HFF-Myc (cell line): ENCODE measurements around the gene DMD.

Source experiments
- DNase-seq: peaks from one replicate; pipeline ENCODE4 v3.0.0-alpha.2; 2011; ENCODE audit warnings: low read depth; ENCODE audit errors: extremely low read depth
- H3K4me3 ChIP-seq: replicated peaks from 2 replicates; pipeline ENCODE4 v1.5.1; 2011; ENCODE audit warnings: low read depth, mild to moderate bottlenecking, control low read depth, low read length
- TF ChIP-seq, protein P1 (sequence below): IDR thresholded peaks from 2 replicates; pipeline ENCODE4 v1.5.1; 2012; ENCODE audit warnings: mild to moderate bottlenecking, low read depth, low read length, control low read depth; ENCODE audit errors: missing control alignments

The DMD gene

DNA sequence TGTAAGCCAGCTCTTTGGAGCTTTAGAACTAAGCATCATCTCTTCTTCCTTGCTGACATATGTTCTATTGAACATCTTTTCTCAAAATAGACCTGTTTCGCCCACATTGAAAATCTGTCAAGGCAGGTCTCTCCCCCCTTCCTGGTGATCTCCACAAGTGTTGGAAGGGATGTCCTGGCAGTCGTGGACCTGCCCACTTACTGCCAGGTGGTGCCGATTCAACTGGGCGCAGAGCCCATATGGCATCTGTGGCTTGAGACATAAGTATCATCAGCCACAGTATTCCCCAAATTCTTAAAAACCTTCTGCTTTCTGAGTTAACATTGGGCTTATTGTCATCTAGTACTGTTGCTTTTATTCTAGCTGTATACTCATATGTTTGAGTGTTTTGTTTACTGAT, 1170.2 kb downstream of the DMD start:
- no peak for DNase-seq
- H3K4me3 ChIP-seq = no peak overlapping the region
- TF ChIP-seq, protein P1, sequence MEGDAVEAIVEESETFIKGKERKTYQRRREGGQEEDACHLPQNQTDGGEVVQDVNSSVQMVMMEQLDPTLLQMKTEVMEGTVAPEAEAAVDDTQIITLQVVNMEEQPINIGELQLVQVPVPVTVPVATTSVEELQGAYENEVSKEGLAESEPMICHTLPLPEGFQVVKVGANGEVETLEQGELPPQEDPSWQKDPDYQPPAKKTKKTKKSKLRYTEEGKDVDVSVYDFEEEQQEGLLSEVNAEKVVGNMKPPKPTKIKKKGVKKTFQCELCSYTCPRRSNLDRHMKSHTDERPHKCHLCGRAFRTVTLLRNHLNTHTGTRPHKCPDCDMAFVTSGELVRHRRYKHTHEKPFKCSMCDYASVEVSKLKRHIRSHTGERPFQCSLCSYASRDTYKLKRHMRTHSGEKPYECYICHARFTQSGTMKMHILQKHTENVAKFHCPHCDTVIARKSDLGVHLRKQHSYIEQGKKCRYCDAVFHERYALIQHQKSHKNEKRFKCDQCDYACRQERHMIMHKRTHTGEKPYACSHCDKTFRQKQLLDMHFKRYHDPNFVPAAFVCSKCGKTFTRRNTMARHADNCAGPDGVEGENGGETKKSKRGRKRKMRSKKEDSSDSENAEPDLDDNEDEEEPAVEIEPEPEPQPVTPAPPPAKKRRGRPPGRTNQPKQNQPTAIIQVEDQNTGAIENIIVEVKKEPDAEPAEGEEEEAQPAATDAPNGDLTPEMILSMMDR = no peak

DNA sequence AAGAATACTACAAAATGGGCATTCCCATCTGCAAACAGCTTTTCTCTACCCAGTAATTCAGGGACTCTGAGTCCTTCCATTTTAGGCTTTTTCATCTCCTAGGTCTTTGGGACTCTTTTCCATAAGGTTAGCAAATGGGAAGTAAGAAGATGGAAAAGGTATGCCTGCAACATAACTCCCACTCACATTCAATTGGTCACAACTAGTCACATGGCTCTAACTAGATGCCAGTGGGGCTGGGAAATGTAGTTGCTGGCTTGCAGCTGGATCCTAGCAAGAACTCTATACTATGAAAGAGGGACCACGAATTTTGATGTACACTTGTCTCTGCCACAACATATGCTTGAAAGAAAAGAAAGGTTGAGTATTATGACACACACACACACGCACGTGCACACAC, 1184.6 kb downstream of the DMD start:
- no peak overlapping the region for H3K4me3 ChIP-seq
- TF ChIP-seq, protein P1 = no peak
- no peak for DNase-seq

DNA sequence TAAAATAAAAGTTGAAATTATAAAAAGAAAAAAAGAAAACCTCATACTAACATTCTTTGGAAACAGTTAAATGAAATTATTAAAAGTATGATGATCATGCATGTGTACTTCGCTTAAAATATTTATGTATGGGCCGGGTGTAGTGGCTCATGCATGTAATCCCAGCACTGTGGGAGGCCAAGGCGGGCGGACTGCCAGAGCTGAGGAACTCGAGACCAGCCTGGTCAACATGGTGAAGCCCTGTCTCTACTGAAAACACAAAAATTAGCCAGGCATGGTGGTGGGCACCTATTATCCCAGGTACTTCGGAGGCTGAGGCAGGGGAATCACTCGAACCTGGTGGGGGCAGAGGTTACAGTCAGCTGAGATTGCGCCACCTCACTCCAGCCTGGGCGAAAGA, 1187.3 kb downstream of the DMD start:
- H3K4me3 ChIP-seq = no peak overlapping the region
- no peak for DNase-seq

DNA sequence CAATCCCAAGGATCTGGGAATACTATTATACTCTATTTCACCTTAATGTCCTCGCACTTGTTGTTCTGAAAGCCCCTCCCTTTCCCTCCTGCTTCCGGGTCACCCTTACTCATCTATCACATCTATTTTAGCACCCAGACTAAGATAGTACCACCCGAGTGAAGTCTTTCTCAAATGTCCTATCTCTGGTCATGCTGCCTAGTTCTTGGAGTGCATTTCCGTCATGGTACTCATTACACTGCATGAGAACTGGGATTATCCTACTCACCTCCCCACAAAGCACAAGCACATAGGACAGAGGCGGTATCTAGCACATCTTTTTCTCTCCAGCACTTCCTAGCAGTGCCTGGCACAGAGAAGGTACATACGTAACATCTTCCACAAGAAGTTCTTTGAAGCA, 1195.2 kb downstream of the DMD start:
- H3K4me3 ChIP-seq = no peak overlapping the region
- TF ChIP-seq, protein P1 = no peak
- DNase-seq = no peak

More for the DNA sequence above, 1187.3 kb downstream of the DMD start:
- TF ChIP-seq, protein P1 = no peak

DNA sequence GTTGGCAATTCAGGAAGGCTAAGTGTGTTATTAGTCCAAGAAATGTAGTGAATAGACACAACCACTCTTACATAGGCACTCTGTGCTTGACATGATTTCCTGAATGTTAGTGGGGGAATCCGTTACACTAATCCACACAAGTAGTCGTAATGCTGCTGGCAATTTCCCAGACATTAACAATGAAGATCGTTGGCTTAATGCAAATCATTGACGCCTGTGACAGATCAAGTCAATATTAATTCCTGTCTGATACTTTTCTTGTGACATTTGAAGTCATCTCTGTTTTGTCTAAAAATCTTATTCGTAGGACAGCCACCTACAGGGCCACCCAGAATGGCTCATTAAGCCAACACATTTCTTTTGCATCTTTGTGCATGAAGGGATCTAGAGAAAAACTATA, 1200.4 kb downstream of the DMD start:
- TF ChIP-seq, protein P1 = no peak
- no peak for DNase-seq
- H3K4me3 ChIP-seq = no peak overlapping the region

DNA sequence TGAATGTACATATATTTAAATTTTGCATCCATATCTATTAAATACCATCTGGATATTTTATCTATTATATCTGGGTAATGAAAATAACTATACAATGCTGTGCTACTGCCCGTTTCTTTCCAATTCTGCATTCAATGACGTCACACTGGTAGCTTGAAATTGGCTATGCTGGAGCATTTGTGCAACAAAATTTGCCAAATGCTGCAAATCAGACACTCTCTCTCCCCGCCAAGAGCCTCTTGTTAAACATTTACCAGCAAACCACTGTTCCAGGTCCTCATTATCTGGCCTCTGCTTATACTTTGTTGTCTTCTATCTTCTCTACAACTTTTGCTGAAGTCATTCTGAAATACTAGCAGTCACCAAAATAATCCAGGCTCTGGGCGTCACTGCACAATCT, 1201.1 kb downstream of the DMD start:
- DNase-seq = no peak
- TF ChIP-seq, protein P1 = no peak
- no peak overlapping the region for H3K4me3 ChIP-seq

DNA sequence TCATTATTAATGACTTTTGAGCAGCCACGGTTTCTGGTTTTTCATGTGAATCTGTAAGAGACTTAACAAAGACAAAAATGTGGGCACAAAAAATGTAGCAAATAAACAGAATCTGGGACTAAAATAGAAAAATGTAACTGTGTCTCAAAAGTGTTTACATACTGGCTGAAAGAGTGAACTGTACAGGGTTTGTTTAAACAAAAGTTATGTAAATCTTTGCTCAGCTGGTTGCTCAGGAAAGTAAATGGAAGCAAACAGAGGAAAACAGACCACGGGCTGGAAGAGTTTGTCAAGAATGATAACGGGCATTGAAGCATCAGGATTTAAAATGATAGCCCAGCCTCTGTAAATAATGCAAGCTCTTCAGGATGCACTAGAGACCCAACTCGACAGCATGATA, 1217.7 kb downstream of the DMD start:
- TF ChIP-seq, protein P1 = no peak
- no peak overlapping the region for H3K4me3 ChIP-seq
- no peak for DNase-seq
